HFF-Myc (cell line): ENCODE data around the gene PTPRK.

Experiments used
- DNase-seq: peaks from one replicate; pipeline ENCODE4 v3.0.0-alpha.2; 2011; ENCODE audit warnings: low read depth; ENCODE audit errors: extremely low read depth
- H3K4me3 ChIP-seq: replicated peaks from 2 replicates; pipeline ENCODE4 v1.5.1; 2011; ENCODE audit warnings: low read depth, mild to moderate bottlenecking, control low read depth, low read length
- TF ChIP-seq, protein P1 (sequence below): IDR thresholded peaks from 2 replicates; pipeline ENCODE4 v1.5.1; 2012; ENCODE audit warnings: mild to moderate bottlenecking, low read depth, low read length, control low read depth; ENCODE audit errors: missing control alignments

The PTPRK gene

DNA sequence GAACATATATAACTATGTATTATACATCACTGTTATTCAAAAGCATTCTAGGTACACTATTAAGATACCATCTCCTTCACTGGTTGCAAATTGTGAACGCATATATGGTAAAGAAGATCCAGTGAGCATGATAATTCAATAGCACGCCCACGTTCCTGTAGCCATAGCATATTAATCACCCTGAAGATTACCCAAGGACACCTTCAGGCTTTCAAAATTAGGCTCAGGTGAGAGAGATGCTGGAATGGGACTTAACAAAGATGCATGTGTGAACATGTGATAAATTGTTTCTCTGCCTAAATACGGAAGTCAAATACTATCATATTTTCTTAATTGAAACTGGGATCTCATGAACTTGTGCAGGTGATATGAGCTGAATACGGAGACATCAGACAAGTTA is 303.5 kb downstream of the PTPRK start:
- no peak overlapping the region for H3K4me3 ChIP-seq
- TF ChIP-seq, protein P1, sequence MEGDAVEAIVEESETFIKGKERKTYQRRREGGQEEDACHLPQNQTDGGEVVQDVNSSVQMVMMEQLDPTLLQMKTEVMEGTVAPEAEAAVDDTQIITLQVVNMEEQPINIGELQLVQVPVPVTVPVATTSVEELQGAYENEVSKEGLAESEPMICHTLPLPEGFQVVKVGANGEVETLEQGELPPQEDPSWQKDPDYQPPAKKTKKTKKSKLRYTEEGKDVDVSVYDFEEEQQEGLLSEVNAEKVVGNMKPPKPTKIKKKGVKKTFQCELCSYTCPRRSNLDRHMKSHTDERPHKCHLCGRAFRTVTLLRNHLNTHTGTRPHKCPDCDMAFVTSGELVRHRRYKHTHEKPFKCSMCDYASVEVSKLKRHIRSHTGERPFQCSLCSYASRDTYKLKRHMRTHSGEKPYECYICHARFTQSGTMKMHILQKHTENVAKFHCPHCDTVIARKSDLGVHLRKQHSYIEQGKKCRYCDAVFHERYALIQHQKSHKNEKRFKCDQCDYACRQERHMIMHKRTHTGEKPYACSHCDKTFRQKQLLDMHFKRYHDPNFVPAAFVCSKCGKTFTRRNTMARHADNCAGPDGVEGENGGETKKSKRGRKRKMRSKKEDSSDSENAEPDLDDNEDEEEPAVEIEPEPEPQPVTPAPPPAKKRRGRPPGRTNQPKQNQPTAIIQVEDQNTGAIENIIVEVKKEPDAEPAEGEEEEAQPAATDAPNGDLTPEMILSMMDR: no peak

DNA sequence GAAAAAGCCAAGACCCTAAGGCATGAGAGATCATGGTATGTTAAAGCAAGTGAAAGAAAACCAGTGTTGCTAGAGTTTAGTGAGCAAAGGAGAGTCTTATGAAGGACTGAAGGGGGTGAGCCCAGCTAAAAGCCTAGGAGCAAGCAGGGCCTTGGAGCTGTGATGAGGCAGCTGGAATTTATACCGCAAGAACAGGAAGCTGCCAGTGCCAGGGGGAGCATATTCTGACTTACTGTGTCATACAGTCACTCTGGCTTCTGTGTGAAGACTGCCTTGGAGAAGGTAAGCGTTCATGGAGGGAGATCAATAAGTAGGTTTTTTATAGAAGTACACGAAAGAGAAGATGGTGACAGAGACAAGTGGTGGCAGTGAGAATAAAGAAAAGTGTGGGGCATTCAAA is 310.6 kb downstream of the PTPRK start:
- TF ChIP-seq, protein P1: no peak
- DNase-seq: no peak

More for the DNA sequence above, 303.5 kb downstream of the PTPRK start:
- DNase-seq: no peak

DNA sequence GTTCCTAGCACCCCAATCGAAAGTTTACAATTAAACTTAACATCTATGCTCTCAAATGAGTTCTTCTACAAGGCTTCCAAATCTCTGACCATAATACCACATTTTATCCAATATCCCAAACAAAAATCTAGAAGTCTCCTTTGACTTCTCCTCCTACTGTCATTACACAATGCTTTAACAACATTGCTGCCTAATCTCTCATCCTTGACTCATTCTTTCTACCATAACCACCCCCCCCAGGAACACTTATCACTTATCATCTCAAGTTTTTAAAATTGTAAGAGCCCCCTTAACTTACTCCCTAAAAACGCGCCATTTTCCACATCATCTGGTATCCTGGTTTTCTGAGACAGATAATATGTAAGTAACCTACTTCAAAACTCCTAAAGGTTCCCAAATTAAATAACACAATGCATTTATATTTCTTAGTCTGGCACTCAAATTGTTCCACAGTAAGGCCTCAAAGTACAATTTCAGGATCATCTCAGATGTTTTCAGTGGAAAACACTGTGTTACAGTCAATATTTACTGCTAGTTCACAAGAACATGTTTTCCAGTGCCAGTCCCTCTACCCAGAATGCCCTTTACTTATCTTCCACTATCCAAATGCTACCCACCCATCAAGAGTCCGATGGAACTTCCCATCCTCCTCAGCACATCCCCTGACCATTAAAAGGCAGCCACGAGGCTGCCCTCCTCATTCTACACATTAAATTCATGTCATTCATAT is 311.4 kb downstream of the PTPRK start:
- H3K4me3 ChIP-seq: no peak overlapping the region
- DNase-seq: no peak
- TF ChIP-seq, protein P1: no peak

More for the DNA sequence above, 310.6 kb downstream of the PTPRK start:
- H3K4me3 ChIP-seq: no peak overlapping the region

DNA sequence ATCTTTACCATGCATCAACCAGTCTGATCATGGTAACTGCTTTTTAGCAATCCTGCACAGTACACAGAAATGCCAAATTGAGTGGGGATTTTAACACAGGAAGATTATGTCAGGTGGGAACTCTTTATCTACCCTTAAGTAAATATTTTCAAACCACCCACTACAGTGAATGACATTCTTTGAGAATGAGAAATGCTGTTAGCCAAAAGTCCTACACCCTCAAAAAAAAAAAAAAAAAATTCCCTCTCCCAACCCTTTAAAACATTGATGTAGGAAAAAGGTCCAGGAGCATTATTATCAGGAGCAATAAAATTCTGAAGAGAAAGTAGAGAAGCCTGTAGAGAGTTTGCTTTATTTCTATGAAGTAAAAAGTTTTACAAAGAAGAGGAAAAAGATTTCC is 312.3 kb downstream of the PTPRK start:
- DNase-seq: no peak
- TF ChIP-seq, protein P1: no peak
- H3K4me3 ChIP-seq: no peak overlapping the region

DNA sequence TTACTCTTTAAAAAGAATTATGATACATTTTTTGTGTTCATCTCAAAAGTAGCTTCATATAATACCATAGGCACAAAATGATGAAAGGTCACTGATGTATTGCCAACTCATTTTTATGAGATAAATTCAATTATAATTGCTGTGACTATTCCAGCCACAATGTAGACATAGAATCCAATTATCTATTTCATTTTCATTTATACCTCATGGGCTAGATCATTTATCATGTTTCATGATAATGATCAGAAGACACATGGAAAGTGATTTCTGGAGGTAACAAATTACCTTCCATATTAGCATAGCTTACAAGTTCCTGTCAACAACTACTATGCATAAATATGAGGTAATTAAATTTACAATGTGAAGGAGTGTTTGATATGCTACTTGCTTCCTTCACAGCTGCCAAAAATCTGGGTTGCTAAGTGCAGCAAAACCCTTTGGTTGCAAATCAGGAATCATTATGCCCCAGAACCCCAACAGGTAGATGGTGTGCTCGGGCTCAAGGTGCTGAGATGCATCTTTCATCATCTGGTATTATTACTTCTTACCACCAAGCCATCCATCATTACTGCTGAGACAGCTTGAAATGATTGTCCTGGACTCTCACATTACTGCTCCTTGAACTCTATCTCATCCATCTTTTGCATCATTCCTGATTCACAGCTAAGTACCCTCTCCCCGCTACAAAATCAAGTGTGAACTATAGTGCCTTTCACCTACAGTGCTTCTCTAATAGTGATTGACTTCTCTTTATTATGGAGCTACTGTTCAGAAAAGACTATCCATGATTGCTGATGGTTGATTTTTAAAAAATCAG is 313.6 kb downstream of the PTPRK start:
- no peak for DNase-seq
- TF ChIP-seq, protein P1: no peak
- no peak overlapping the region for H3K4me3 ChIP-seq

DNA sequence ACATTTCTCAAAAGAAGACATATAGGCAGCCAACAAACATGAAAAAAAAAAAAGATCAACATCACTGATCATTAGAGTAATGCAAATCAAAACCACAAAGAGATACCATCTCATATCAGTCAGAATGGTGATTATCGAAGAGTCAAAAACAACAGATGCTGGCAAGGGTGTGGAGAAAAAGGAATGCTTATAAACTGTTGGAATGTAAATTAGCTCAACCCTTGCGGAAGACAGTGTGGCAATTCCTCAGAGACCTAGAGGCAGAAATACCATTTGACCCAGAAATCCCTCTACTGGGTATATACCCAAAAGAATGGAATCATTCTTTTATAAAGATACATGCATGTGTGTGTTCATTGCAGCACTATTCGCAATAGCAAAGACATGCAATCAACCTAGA is 315.8 kb downstream of the PTPRK start:
- no peak for DNase-seq
- no peak overlapping the region for H3K4me3 ChIP-seq
- TF ChIP-seq, protein P1: no peak
